Endodermal cell (in vitro differentiated cells): ENCODE measurements around the gene ELFN1. TPM values are rescaled to one million over a fixed set of nuclear protein-coding genes. Genes with fewer than 3 reads are reported as not detected.

Experiments
- DNase-seq: peaks from one replicate; pipeline ENCODE4 v3.0.0-alpha.2; 2017
- H3K27ac ChIP-seq: 2 replicates; pipeline ENCODE4 v1.5.1; 2013; ENCODE audit warnings: mild to moderate bottlenecking, low read depth, low read length, moderate library complexity
- H3K27me3 ChIP-seq: 2 replicates; pipeline ENCODE4 v1.6.1; 2013; ENCODE audit warnings: mild to moderate bottlenecking, low read length, moderate library complexity; ENCODE audit not compliant: insufficient read depth, control insufficient read depth, poor library complexity, severe bottlenecking
- H3K36me3 ChIP-seq: 2 replicates; pipeline ENCODE4 v1.7.0; 2013; ENCODE audit warnings: mild to moderate bottlenecking, low read length, moderate library complexity; ENCODE audit not compliant: control insufficient read depth, insufficient read depth
- H3K4me1 ChIP-seq: one replicate; pipeline ENCODE4 v1.7.0; 2013; ENCODE audit warnings: low read length; ENCODE audit not compliant: control insufficient read depth, insufficient read depth
- H3K4me3 ChIP-seq: 2 replicates; pipeline ENCODE4 v1.5.1; 2013; ENCODE audit warnings: mild to moderate bottlenecking, low read length, moderate library complexity
- H3K9ac ChIP-seq: 2 replicates; pipeline ENCODE4 v1.6.1; 2013; ENCODE audit warnings: mild to moderate bottlenecking, low read length, moderate library complexity; ENCODE audit not compliant: poor library complexity, severe bottlenecking; ENCODE audit errors: extremely low read depth
- H3K9me3 ChIP-seq: 2 replicates; pipeline ENCODE4 v1.6.1; 2013; ENCODE audit warnings: mild to moderate bottlenecking, low read length, moderate library complexity; ENCODE audit not compliant: control insufficient read depth
- H3K27ac Mint-ChIP-seq: 2 replicates; pipeline ENCODE4 v1.8.0; 2020; ENCODE audit warnings: mixed read lengths
- H3K27me3 Mint-ChIP-seq: 2 replicates; pipeline ENCODE4 v1.8.0; 2021; ENCODE audit warnings: mild to moderate bottlenecking, mixed read lengths; ENCODE audit not compliant: insufficient read depth
- H3K36me3 Mint-ChIP-seq: 2 replicates; pipeline ENCODE4 v1.8.0; 2020; ENCODE audit warnings: low read depth, mixed read lengths
- H3K4me1 Mint-ChIP-seq: 2 replicates; pipeline ENCODE4 v1.8.0; 2020; ENCODE audit warnings: mixed read lengths
- H3K4me3 Mint-ChIP-seq: 2 replicates; pipeline ENCODE4 v1.8.0; 2020; ENCODE audit warnings: mild to moderate bottlenecking, moderate library complexity, mixed read lengths
- H3K9me3 Mint-ChIP-seq: 2 replicates; pipeline ENCODE4 v1.8.0; 2020; ENCODE audit warnings: mild to moderate bottlenecking, mixed read lengths
- CTCF ChIP-seq: fragments of 200-600 bp; sonication (generic); conservative IDR thresholded peaks from 2 replicates; pipeline ENCODE4 v1.5.0; 2021; ENCODE audit warnings: antibody characterized with exemption, mild to moderate bottlenecking
- WGBS, 2 experiments: methylation state at CpG; one replicate each; pipeline versions ENCODE4 v1.1.5 to v1.1.7; 2013; ENCODE audit warnings: missing lambda C conversion rate in 2 of 2, mixed read lengths in 1 of 2; ENCODE audit not compliant: insufficient coverage in 1 of 2, insufficient read length in 1 of 2; 5-methylcytosine and 5-hydroxymethylcytosine counted together
- total RNA-seq, 2 donors: library from RNA; stranded (reverse); fragmentation: NEBNext Ultra II Directional in 1 of 2; extraction: Animal tissue kit (Norgen Biotek cat#: 25700) in 1 of 2; gene quantifications; 2 replicates in 1 of 2; 3 replicates in 1 of 2; pipeline ENCODE4 v1.2.1, GENCODE V29; 2021

ELFN1 gene
- total RNA-seq, 2 donors from 2014 or later = 2.1 to 5.0 TPM

DNA sequence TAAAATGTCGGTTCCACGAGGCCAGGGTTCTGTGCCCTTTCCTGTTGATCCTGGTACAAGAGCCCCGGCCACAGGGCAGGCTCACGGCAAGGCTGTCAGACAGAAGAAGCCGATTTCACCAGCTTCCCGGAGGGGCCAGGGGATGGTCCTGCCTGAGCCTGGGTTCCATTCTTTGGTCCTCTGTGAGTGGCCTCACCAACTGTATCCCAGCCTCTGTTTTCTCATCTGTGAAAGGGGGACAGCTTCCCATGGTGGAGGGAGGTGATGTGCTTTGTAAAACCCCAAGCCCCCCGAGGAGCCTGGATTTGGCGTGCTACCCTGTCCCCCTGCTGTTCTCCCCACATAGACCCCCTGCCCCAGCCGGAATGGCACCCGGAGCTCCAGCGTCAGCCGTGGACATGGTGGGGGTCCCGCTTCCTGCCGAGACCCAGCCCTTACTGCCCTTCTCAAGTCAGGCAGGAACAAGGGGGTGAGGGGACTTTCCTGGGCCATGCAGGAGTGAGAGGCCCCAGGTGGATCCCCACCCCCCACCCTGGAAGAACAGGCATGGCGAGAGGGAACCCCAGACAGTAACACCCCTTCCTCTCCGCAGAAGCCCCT is 28.3 kb upstream of the ELFN1 start:
- no peaks in the 10 kb centered on the region for H3K27me3 Mint-ChIP-seq
- peaks cover 12% of the 10 kb centered on the region for H3K9me3 Mint-ChIP-seq
- Histone ChIP-seq H3K36me3 (no peaks in the 10 kb centered on the region), H3K27ac (no peak overlapping the region), H3K4me1 (no peaks in the 10 kb centered on the region), H3K9ac (no peak overlapping the region), H3K27me3 (no peaks in the 10 kb centered on the region), H3K4me3 (no peak overlapping the region), H3K9me3 (peaks cover 5% of the 10 kb centered on the region)
- no peak for TF ChIP-seq CTCF
- 91 to 93% methylated on average over 9 to 16 of the region's 16 CpGs for WGBS, 2 experiments
- H3K4me1 Mint-ChIP-seq = no peaks in the 10 kb centered on the region
- H3K36me3 Mint-ChIP-seq = no peaks in the 10 kb centered on the region
- H3K4me3 Mint-ChIP-seq = no peak overlapping the region
- no peak overlapping the region for H3K27ac Mint-ChIP-seq
- DNase-seq = no peak

- H3K4me3 ChIP-seq = no peak overlapping the region
- no peaks in the 10 kb centered on the region for H3K9me3 ChIP-seq
- no peak overlapping the region for H3K9ac ChIP-seq
- no peaks in the 10 kb centered on the region for H3K36me3 Mint-ChIP-seq
- TF ChIP-seq CTCF = no peak
- no peak for DNase-seq
- H3K4me3 Mint-ChIP-seq = no peak overlapping the region
- no peaks in the 10 kb centered on the region for H3K36me3 ChIP-seq
- no peak overlapping the region for H3K27ac ChIP-seq
- H3K4me1 Mint-ChIP-seq = no peaks in the 10 kb centered on the region
- WGBS, 2 experiments = 75 to 79% methylated on average over 7 to 10 of the region's 14 CpGs
- H3K9me3 Mint-ChIP-seq = peaks cover 7% of the 10 kb centered on the region
- H3K27me3 ChIP-seq = no peaks in the 10 kb centered on the region
- no peak overlapping the region for H3K27ac Mint-ChIP-seq
- H3K4me1 ChIP-seq = no peaks in the 10 kb centered on the region
- no peaks in the 10 kb centered on the region for H3K27me3 Mint-ChIP-seq
Observed at GRCh38 chr7:1642291-1642731, 27.8 kb upstream of the ELFN1 start.

GRCh38 chr7:1643270-1644092 is 26.6 kb upstream of the ELFN1 start:
- no peaks in the 10 kb centered on the region for H3K4me1 Mint-ChIP-seq
- H3K27ac Mint-ChIP-seq = no peak overlapping the region
- no peaks in the 10 kb centered on the region for H3K9me3 Mint-ChIP-seq
- H3K27me3 ChIP-seq = no peaks in the 10 kb centered on the region
- no peak overlapping the region for H3K4me3 ChIP-seq
- no peak overlapping the region for H3K27ac ChIP-seq
- H3K36me3 Mint-ChIP-seq = no peaks in the 10 kb centered on the region
- no peak overlapping the region for H3K9ac ChIP-seq
- H3K27me3 Mint-ChIP-seq = no peaks in the 10 kb centered on the region
- DNase-seq = no peak
- TF ChIP-seq CTCF = no peak
- no peaks in the 10 kb centered on the region for H3K4me1 ChIP-seq
- no peaks in the 10 kb centered on the region for H3K36me3 ChIP-seq
- no peaks in the 10 kb centered on the region for H3K9me3 ChIP-seq
- 90 to 92% methylated on average over 9 to 11 of the region's 11 CpGs for WGBS, 2 experiments
- no peak overlapping the region for H3K4me3 Mint-ChIP-seq
